Transverse colon (tissue), 4 donors: ENCODE results near the gene DDIAS. TPM values are rescaled to one million over a fixed set of nuclear protein-coding genes. Genes with fewer than 3 reads are reported as not detected.
A peak's percentile ranks its signal among the peaks of the same experiment; 100 is the strongest.

Experiments used
- DNase-seq: peaks from one replicate; pipeline ENCODE4 v3.0.0-alpha.2; 2019
- H3K27ac ChIP-seq, 4 donors: fragments of 200-600 bp; sonication (generic); 2 replicates each; pipeline ENCODE4 v1.5.1; 2016 to 2018; ENCODE audit warnings: inconsistent platforms in 4 of 4
- H3K27me3 ChIP-seq: fragments of 200-600 bp; sonication (generic); 2 replicates; pipeline ENCODE4 v1.5.1; 2017; ENCODE audit warnings: inconsistent platforms
- H3K36me3 ChIP-seq, 4 donors: fragments of 200-600 bp; sonication (generic); 2 replicates each; pipeline ENCODE4 v1.5.1; 2017 to 2019; ENCODE audit warnings: inconsistent platforms in 4 of 4
- H3K4me1 ChIP-seq, 4 donors: fragments of 200-600 bp; sonication (generic); 2 replicates each; pipeline ENCODE4 v1.5.1; 2017 to 2020; ENCODE audit warnings: inconsistent platforms in 4 of 4
- H3K4me3 ChIP-seq, 4 donors: fragments of 200-600 bp; sonication (generic); 1 replicate in 1 of 4; 2 replicates in 3 of 4; pipeline versions ENCODE4 v1.5.1 to v1.6.1; 2017 to 2019; ENCODE audit warnings: inconsistent platforms in 4 of 4
- H3K9me3 ChIP-seq, 2 donors: fragments of 200-600 bp; sonication (generic); 2 replicates each; pipeline ENCODE4 v1.5.1; 2017 to 2019; ENCODE audit warnings: inconsistent platforms in 2 of 2
- CTCF ChIP-seq, 5 experiments: fragments of 200-600 bp in 3 of 5; fragments of 450-650 bp in 2 of 5; sonication (generic) in 3 of 5; IDR thresholded peaks; 1 replicate in 2 of 5; 2 replicates in 3 of 5; pipeline ENCODE4 v1.5.1; 2016 to 2017; ENCODE audit warnings: antibody characterized with exemption in 5 of 5, inconsistent platforms in 3 of 5, mild to moderate bottlenecking in 2 of 5, moderate library complexity in 1 of 5
- EP300 ChIP-seq: sonication (generic); formaldehyde crosslinking; IDR thresholded peaks from one replicate; pipeline ENCODE4 v1.6.1; 2017; ENCODE audit warnings: antibody characterized with exemption, low read depth
- POLR2A ChIP-seq: fragments of 450-650 bp; IDR thresholded peaks from one replicate; pipeline ENCODE4 v1.6.1; 2016; ENCODE audit warnings: antibody characterized with exemption, mild to moderate bottlenecking, moderate library complexity
- POLR2AphosphoS5 ChIP-seq, 3 donors: sonication (generic); formaldehyde crosslinking; IDR thresholded peaks; one replicate each; pipeline ENCODE4 v1.6.1; 2016; ENCODE audit warnings: antibody characterized with exemption in 3 of 3
- WGBS, 2 donors: methylation state at CpG; one replicate each; pipeline ENCODE4 v1.1.5; 2018; ENCODE audit warnings: low coverage in 1 of 2; 5-methylcytosine and 5-hydroxymethylcytosine counted together
- in situ Hi-C, 4 donors: fragments of 200-750 bp; cut with MboI; loops; one replicate each; pipeline versions ENCODE4 v1.15.0 to v1.15.1; 2017; ENCODE audit warnings: low sequenced_read_pairs in 3 of 4, low pct_ligation_motif_present in 1 of 4, low pct_unique_long_range_greater_than_20kb in 1 of 4
- intact Hi-C: fragments of 100-400 bp; cut with DNase I; formaldehyde crosslinking; loops from one replicate; pipeline ENCODE4 v1.15.1; 2023; ENCODE audit warnings: low total_unique reads
- total RNA-seq, 4 donors: library from RNA; depleted of rRNA; stranded (reverse); fragments of >200 nt; gene quantifications; one replicate each; pipeline ENCODE4 v1.1.0, GENCODE V29; 2016

DDIAS gene
- total RNA-seq, 4 donors from 2014 or later = 0.95 to 1.1 TPM; not detected in 2

- no peaks in the 10 kb centered on the region for H3K36me3 ChIP-seq
- in situ Hi-C loops (loop anchor here in 1 of 4 donors (25.0 kb wide), 1 partner anchor 950 kb away; no protein-coding TSS in a partner anchor), intact Hi-C loops (no loop called here)
- peaks cover 0 to 17% (median 2%) of the 10 kb centered on the region in 4 donors for H3K4me1 ChIP-seq
- no peak overlapping the region for H3K27ac ChIP-seq
- H3K9me3 ChIP-seq = no peaks in the 10 kb centered on the region
- H3K4me3 ChIP-seq = no peak overlapping the region
- no peaks in the 10 kb centered on the region for H3K27me3 ChIP-seq
- no peak for DNase-seq
- WGBS, 2 donors = 95% methylated on average over 2 of the region's 2 CpGs
- no peak for TF ChIP-seq POLR2AphosphoS5 (IDR thresholded peaks at IDR 0.05)
- TF ChIP-seq POLR2A = no peak
- TF ChIP-seq CTCF (IDR thresholded peaks at IDR 0.05) = no peak
- no peak for TF ChIP-seq EP300
These were observed 39.2 kb upstream of the DDIAS start for GRCh38 chr11:82862379-82862778.

- no peak for DNase-seq
- H3K27ac ChIP-seq = no peak overlapping the region
- 87 to 94% methylated on average over 2 of the region's 2 CpGs for WGBS, 2 donors
- no peak for TF ChIP-seq CTCF (IDR thresholded peaks at IDR 0.05)
- intact Hi-C loops (no loop called here), in situ Hi-C loops (loop anchor here in 1 of 4 donors (25.0 kb wide), 1 partner anchor 949 kb away; no protein-coding TSS in a partner anchor)
- H3K27me3 ChIP-seq = no peaks in the 10 kb centered on the region
- H3K4me1 ChIP-seq = peaks cover 0 to 25% (median 8%) of the 10 kb centered on the region in 4 donors
- no peaks in the 10 kb centered on the region for H3K36me3 ChIP-seq
- no peaks in the 10 kb centered on the region for H3K9me3 ChIP-seq
- H3K4me3 ChIP-seq = no peak overlapping the region
These were observed 38.3 kb upstream of the DDIAS start for GRCh38 chr11:82863209-82863608.

GRCh38 chr11:82864268-82864667 is 37.3 kb upstream of the DDIAS start:
- WGBS, 2 donors = 18 to 45% methylated on average over 3 to 5 of the region's 5 CpGs
- H3K4me1 ChIP-seq = peaks cover 0 to 27% (median 8%) of the 10 kb centered on the region in 4 donors
- intact Hi-C loops (no loop called here), in situ Hi-C loops (loop anchor here in 1 of 4 donors (25.0 kb wide), 1 partner anchor 948 kb away; no protein-coding TSS in a partner anchor)
- peak; percentile 44 for DNase-seq
- H3K36me3 ChIP-seq = no peaks in the 10 kb centered on the region
- TF ChIP-seq POLR2AphosphoS5 (IDR thresholded peaks at IDR 0.05) = no peak
- TF ChIP-seq EP300 = no peak
- TF ChIP-seq CTCF (IDR thresholded peaks at IDR 0.05) = peak; percentile 31 to 59 (median 44)
- TF ChIP-seq POLR2A = no peak
- H3K27ac ChIP-seq = no peak overlapping the region
- no peaks in the 10 kb centered on the region for H3K27me3 ChIP-seq
- no peak overlapping the region for H3K4me3 ChIP-seq
- no peaks in the 10 kb centered on the region for H3K9me3 ChIP-seq

- no peak for DNase-seq
- intact Hi-C loops (no loop called here), in situ Hi-C loops (loop anchor here in 1 of 4 donors (25.0 kb wide), 1 partner anchor 946 kb away; no protein-coding TSS in a partner anchor)
- no peak overlapping the region for H3K27ac ChIP-seq
- no peaks in the 10 kb centered on the region for H3K27me3 ChIP-seq
- no peak overlapping the region for H3K4me3 ChIP-seq
- H3K4me1 ChIP-seq = peaks cover 0 to 38% (median 8%) of the 10 kb centered on the region in 4 donors
- WGBS, 2 donors = 67 to 83% methylated on average over 1 to 2 of the region's 2 CpGs
- H3K9me3 ChIP-seq = no peaks in the 10 kb centered on the region
- TF ChIP-seq CTCF (IDR thresholded peaks at IDR 0.05) (no peak), POLR2A (no peak), POLR2AphosphoS5 (IDR thresholded peaks at IDR 0.05) (no peak), EP300 (no peak)
- no peaks in the 10 kb centered on the region for H3K36me3 ChIP-seq
These were observed 35.7 kb upstream of the DDIAS start for GRCh38 chr11:82865841-82866240.
